Glutamatergic neuron (in vitro differentiated cells): ENCODE measurements around the gene BACH2. TPM values are rescaled to one million over a fixed set of nuclear protein-coding genes. Genes with fewer than 3 reads are reported as not detected.

ENCODE experiments used
- DNase-seq: peaks from one replicate; pipeline ENCODE4 v3.0.0; 2022
- H3K27ac Mint-ChIP-seq: one replicate; pipeline ENCODE4 v1.8.0; 2020; ENCODE audit warnings: mild to moderate bottlenecking, mixed read lengths, inconsistent platforms; ENCODE audit not compliant: unreplicated experiment
- H3K27me3 Mint-ChIP-seq: one replicate; pipeline ENCODE4 v1.8.0; 2020; ENCODE audit warnings: mild to moderate bottlenecking, moderate library complexity, mixed read lengths, inconsistent platforms; ENCODE audit not compliant: unreplicated experiment
- H3K36me3 Mint-ChIP-seq: one replicate; pipeline ENCODE4 v1.8.0; 2020; ENCODE audit warnings: mild to moderate bottlenecking, mixed read lengths, inconsistent platforms; ENCODE audit not compliant: unreplicated experiment
- H3K4me1 Mint-ChIP-seq: one replicate; pipeline ENCODE4 v1.8.0; 2020; ENCODE audit warnings: mild to moderate bottlenecking, low read depth, mixed read lengths, inconsistent platforms; ENCODE audit not compliant: unreplicated experiment
- H3K4me3 Mint-ChIP-seq: one replicate; pipeline ENCODE4 v1.8.0; 2020; ENCODE audit warnings: mild to moderate bottlenecking, mixed read lengths, inconsistent platforms; ENCODE audit not compliant: unreplicated experiment
- H3K9me3 Mint-ChIP-seq: one replicate; pipeline ENCODE4 v1.8.0; 2020; ENCODE audit warnings: mild to moderate bottlenecking, moderate library complexity, mixed read lengths, inconsistent platforms; ENCODE audit not compliant: unreplicated experiment
- total RNA-seq: library from RNA; stranded (reverse); fragmentation: NEBNext Ultra II Directional; extraction: Animal tissue kit (Norgen Biotek cat#: 25700); gene quantifications from one replicate; pipeline ENCODE4 v1.2.1, GENCODE V29; 2021; ENCODE audit not compliant: unreplicated experiment
- TF ChIP-seq, protein P1 (sequence below): fragments of 200-600 bp; sonication (generic); IDR thresholded peaks from one replicate; pipeline ENCODE4 v1.5.0; 2021; ENCODE audit not compliant: partially characterized antibody, unreplicated experiment

BACH2 gene
- total RNA-seq, 1 donor from 2014 or later = 96.4 TPM

DNA sequence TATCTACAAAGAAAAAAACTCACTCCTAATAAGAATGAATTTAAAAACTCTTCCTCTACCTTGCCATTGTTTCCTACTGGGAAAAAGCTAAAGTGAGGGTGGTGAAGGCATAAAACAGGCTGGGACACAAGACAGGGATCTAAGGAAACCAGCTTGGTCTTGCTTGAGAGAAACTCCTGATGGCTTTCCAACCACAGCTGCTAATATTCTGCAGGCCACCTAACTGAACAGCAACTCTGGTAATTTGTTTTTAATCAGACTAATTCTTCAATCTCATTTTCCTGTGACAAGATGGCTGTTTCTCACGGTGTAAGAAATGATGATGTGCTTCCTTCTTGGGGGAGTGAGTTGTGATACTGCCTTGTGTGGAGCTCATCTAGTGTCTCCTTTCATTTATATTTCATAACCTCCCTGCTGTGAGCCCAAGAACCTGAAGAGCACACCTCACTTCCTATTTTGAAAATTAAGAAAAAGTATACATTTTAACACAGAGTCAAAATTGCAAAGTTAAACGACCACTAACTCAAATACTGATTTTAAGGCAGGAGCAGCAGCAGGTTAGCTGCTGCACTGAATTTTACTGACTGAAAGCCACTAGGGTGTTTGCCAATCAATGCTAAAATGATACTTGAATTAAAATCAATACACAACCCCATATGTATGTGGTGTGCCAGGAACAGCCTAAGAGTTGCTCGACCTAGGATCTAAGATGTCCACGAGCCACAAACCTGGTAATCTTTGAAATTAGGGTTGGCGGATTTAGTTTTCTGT lies 58.0 kb downstream of the BACH2 start:
- no peak for DNase-seq
- TF ChIP-seq, protein P1, sequence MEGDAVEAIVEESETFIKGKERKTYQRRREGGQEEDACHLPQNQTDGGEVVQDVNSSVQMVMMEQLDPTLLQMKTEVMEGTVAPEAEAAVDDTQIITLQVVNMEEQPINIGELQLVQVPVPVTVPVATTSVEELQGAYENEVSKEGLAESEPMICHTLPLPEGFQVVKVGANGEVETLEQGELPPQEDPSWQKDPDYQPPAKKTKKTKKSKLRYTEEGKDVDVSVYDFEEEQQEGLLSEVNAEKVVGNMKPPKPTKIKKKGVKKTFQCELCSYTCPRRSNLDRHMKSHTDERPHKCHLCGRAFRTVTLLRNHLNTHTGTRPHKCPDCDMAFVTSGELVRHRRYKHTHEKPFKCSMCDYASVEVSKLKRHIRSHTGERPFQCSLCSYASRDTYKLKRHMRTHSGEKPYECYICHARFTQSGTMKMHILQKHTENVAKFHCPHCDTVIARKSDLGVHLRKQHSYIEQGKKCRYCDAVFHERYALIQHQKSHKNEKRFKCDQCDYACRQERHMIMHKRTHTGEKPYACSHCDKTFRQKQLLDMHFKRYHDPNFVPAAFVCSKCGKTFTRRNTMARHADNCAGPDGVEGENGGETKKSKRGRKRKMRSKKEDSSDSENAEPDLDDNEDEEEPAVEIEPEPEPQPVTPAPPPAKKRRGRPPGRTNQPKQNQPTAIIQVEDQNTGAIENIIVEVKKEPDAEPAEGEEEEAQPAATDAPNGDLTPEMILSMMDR = no peak
- H3K27ac Mint-ChIP-seq = peak overlapping the region; percentile 78
- peak overlapping the region; percentile 42 for H3K4me3 Mint-ChIP-seq
- H3K27me3 Mint-ChIP-seq = no peaks in the 10 kb centered on the region
- peaks cover 2% of the 10 kb centered on the region for H3K9me3 Mint-ChIP-seq
- H3K36me3 Mint-ChIP-seq = peaks cover 6% of the 10 kb centered on the region
- H3K4me1 Mint-ChIP-seq = peaks cover 20% of the 10 kb centered on the region

DNA sequence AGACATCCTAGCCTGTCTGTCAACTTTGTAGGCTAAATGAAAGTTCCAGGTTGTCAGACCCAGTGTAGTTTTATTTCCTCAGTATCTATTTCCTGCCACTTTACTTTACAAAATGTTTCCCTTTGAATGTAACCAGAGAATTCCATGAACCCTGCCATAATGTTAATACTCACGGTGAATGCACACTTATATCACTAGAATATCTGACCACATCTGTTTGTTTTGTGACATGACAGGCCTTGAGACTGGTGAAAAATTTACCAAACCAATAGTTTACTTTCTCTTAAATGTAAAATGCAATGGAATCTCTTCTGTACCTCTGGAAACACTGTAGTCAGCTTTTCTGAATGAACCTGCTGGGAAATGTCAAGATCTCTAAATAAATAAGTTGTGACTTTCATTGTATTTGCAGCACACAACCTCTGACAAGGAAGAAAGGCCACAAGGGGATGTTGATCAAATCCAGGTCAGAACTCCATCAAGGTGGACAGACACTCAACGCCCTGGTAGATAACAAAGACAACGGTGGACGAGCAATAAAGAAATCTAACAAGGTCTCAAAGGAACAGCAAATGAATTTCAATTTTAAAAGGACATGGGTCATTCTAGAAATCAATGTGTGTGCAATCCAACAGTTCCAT lies 59.2 kb downstream of the BACH2 start:
- TF ChIP-seq, protein P1 = no peak

DNA sequence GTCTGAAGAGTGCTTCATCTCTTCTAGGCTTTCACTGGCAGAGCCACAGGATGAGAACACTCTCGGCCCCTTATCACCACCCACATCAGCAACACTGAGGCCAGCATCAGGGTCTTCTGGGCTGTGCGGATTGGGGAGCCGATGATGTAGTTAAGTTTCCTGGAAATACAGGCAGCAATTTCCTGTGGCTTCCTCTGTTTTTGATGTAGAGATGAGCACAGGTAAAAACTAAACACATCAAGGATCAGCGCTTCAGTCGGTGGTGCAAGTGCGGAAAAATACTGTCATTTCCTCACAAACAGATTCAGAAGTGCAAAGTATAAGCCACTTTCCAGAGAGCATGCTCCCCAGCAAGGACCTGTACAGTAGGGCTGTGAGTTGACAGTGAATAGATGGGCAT lies 62.6 kb downstream of the BACH2 start:
- H3K4me3 Mint-ChIP-seq = no peak overlapping the region
- H3K4me1 Mint-ChIP-seq = peaks cover 26% of the 10 kb centered on the region
- no peak overlapping the region for H3K27ac Mint-ChIP-seq
- H3K36me3 Mint-ChIP-seq = no peaks in the 10 kb centered on the region
- no peaks in the 10 kb centered on the region for H3K27me3 Mint-ChIP-seq
- H3K9me3 Mint-ChIP-seq = peaks cover 2% of the 10 kb centered on the region
- DNase-seq = no peak
- TF ChIP-seq, protein P1 = no peak

More for the DNA sequence above, 59.2 kb downstream of the BACH2 start:
- peaks cover 20% of the 10 kb centered on the region for H3K4me1 Mint-ChIP-seq
- DNase-seq = no peak
- H3K9me3 Mint-ChIP-seq = peaks cover 2% of the 10 kb centered on the region
- no peak overlapping the region for H3K4me3 Mint-ChIP-seq
- peak overlapping the region; percentile 11 for H3K27ac Mint-ChIP-seq
- peaks cover 5% of the 10 kb centered on the region for H3K36me3 Mint-ChIP-seq
- H3K27me3 Mint-ChIP-seq = no peaks in the 10 kb centered on the region

DNA sequence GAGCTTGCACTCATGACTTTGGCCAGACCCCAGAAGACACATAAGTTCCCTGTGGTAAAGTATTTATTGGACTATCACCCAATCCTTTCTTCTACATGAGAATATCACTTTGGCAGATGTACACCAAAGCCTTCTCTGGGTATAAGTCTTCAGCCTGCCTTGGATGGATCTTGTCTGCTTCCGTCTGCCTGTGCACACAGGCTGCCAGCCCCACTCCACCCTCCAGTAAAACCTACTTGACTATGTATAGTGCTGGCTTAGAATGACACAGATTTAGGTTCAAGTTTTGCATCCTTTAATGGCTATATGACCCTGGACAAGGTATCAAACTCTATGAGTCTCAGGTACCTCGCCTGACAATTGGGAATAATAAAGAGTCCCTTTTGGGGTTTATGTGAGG lies 63.4 kb downstream of the BACH2 start:
- TF ChIP-seq, protein P1 = no peak
- no peak for DNase-seq
- no peak overlapping the region for H3K4me3 Mint-ChIP-seq
- H3K27me3 Mint-ChIP-seq = no peaks in the 10 kb centered on the region
- H3K36me3 Mint-ChIP-seq = no peaks in the 10 kb centered on the region
- peaks cover 21% of the 10 kb centered on the region for H3K4me1 Mint-ChIP-seq
- no peak overlapping the region for H3K27ac Mint-ChIP-seq
- peaks cover 2% of the 10 kb centered on the region for H3K9me3 Mint-ChIP-seq

DNA sequence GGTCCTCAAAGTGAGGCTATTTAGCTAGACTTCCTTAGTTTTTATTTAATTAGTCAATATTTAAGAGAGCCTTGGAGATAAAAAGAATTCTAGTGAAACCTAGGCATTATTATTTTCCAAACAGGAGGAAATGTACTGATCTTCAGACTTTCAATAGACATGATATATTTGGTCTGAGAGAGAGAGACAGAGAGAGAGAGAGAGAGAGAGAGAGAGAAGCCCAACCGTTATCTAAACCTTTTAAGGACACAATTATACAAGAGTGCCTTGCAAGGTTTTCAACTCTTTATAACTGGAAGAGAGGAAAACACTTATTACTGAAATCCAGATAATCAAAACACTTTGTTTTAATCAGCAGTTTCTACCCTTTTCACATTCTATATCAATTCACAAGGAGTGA lies 64.8 kb downstream of the BACH2 start:
- Mint-ChIP-seq H3K36me3 (no peaks in the 10 kb centered on the region), H3K27ac (no peak overlapping the region), H3K4me3 (no peak overlapping the region), H3K27me3 (no peaks in the 10 kb centered on the region), H3K4me1 (peaks cover 26% of the 10 kb centered on the region), H3K9me3 (peaks cover 1% of the 10 kb centered on the region)
- TF ChIP-seq, protein P1 = no peak
- no peak for DNase-seq
